Stomach (tissue), 9 donors: ENCODE measurements around the gene PEDS1. TPM values are rescaled to one million over a fixed set of nuclear protein-coding genes. Genes with fewer than 3 reads are reported as not detected.

Source experiments
- DNase-seq, 2 donors: peaks; one replicate each; pipeline versions ENCODE4 v3.0.0 to v3.0.0-alpha.2; 2013 to 2019
- H3K27ac ChIP-seq, 5 donors: fragments of 200-600 bp in 4 of 5; sonication (generic) in 4 of 5; one replicate each; pipeline ENCODE4 v1.5.1; 2013 to 2019; ENCODE audit warnings: mild to moderate bottlenecking in 1 of 5, moderate library complexity in 1 of 5
- H3K27me3 ChIP-seq, 3 donors: fragments of 200-600 bp; sonication (generic); one replicate each; pipeline ENCODE4 v1.5.1; 2017 to 2019; ENCODE audit warnings: mixed run types in 1 of 3
- H3K36me3 ChIP-seq, 4 donors: fragments of 200-600 bp; sonication (generic); 1 replicate in 3 of 4; 2 replicates in 1 of 4; pipeline ENCODE4 v1.5.1; 2016 to 2019
- H3K4me1 ChIP-seq, 4 donors: fragments of 200-600 bp; sonication (generic); one replicate each; pipeline ENCODE4 v1.5.1; 2016 to 2019
- H3K4me3 ChIP-seq, 4 donors: fragments of 200-600 bp; sonication (generic) in 3 of 4; one replicate each; pipeline ENCODE4 v1.5.1; 2016 to 2019; ENCODE audit warnings: mild to moderate bottlenecking in 1 of 4
- H3K9me3 ChIP-seq, 4 donors: fragments of 200-600 bp; sonication (generic); one replicate each; pipeline ENCODE4 v1.5.1; 2016 to 2019
- CTCF ChIP-seq, 7 experiments: fragments of 450-650 bp in 4 of 7; fragments of 200-600 bp in 3 of 7; sonication (generic) in 3 of 7; IDR thresholded peaks; one replicate each; pipeline ENCODE4 v1.5.1; 2016 to 2019; ENCODE audit warnings: antibody characterized with exemption in 7 of 7, control low read depth in 2 of 7, mild to moderate bottlenecking in 1 of 7
- EP300 ChIP-seq: sonication (generic); formaldehyde crosslinking; IDR thresholded peaks from one replicate; pipeline ENCODE4 v1.6.1; 2017; ENCODE audit warnings: antibody characterized with exemption
- POLR2A ChIP-seq, 4 donors: fragments of 450-650 bp; IDR thresholded peaks; one replicate each; pipeline ENCODE4 v1.6.1; 2016; ENCODE audit warnings: antibody characterized with exemption in 4 of 4, control low read depth in 2 of 4, mild to moderate bottlenecking in 1 of 4, moderate library complexity in 1 of 4
- POLR2AphosphoS5 ChIP-seq, 3 donors: sonication (generic); formaldehyde crosslinking; IDR thresholded peaks; one replicate each; pipeline ENCODE4 v1.6.1; 2016; ENCODE audit warnings: antibody characterized with exemption in 3 of 3
- WGBS, 5 donors: extraction: QIAGEN DNeasy Blood & Tissue Kit in 3 of 5; methylation state at CpG; one replicate each; pipeline versions ENCODE4 v1.1.5 to v1.1.7; 2013 to 2018; 5-methylcytosine and 5-hydroxymethylcytosine counted together
- intact Hi-C: fragments of 100-400 bp; cut with DNase I; formaldehyde crosslinking; loops from one replicate; pipeline ENCODE4 v1.15.1; 2023; ENCODE audit warnings: low total_unique reads
- polyA plus RNA-seq, 3 donors: library from polyadenylated mRNA; stranded (reverse); fragments of 200-250 nt; gene quantifications; one replicate each; pipeline ENCODE4 v1.2.3, GENCODE V29; 2013
- total RNA-seq, 5 donors: library from RNA; depleted of rRNA; stranded (reverse); fragments of >200 nt; gene quantifications; one replicate each; pipeline versions ENCODE4 v1.1.0 to v1.2.3, GENCODE V29; 2014 to 2016
- donor health status: healthy with polysubstance abuse.
- donor health status: Bipolar disorder and iron deficiency.
- donor health status: healthy.

The PEDS1 gene
- total and polyA plus RNA-seq, 8 donors, result 1.8 to 79.4 (median 17.5) TPM

DNA sequence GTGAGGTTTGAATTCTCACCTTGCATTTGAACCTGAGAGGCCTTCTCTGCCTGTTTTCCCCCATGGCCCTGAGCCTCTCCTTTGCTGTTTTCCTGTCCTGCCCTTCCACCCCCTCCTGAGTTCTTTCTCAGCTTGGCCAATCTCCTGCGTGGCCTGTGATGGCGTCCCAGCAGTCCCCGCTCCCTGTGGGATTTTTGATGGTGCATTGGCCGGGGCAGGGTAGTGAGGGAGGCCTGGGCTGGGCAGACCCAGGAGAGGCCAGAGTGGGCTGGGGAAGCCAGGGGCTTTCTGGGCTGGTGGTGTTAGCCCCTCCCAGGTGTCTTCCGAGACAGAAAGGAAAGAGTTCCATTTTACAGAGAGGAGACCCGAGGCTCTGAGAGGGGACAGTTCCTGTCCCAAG lies 43.4 kb upstream of the PEDS1 start:
- Histone ChIP-seq H3K27me3 (no peaks in the 10 kb centered on the region), H3K9me3 (peaks cover 0 to 4% (median 2%) of the 10 kb centered on the region in 4 donors), H3K27ac (peak overlapping the region in 2 of 5 donors; percentile 46 to 53), H3K36me3 (peaks cover 10 to 31% (median 18%) of the 10 kb centered on the region in 4 donors), H3K4me1 (peaks cover 14 to 46% (median 27%) of the 10 kb centered on the region in 4 donors), H3K4me3 (no peak overlapping the region)
- no peak for TF ChIP-seq POLR2A (IDR thresholded peaks at IDR 0.05)
- TF ChIP-seq CTCF (IDR thresholded peaks at IDR 0.05), result no peak
- TF ChIP-seq EP300, result no peak
- no peak for TF ChIP-seq POLR2AphosphoS5 (IDR thresholded peaks at IDR 0.05)
- DNase-seq, result no peak
- intact Hi-C loops, result no loop called here
- WGBS, 5 donors, result 86 to 96% (median 93%) methylated on average over 6 of the region's 6 CpGs

GRCh38 chr20:50196248-50196647 lies 42.7 kb upstream of the PEDS1 start:
- Histone ChIP-seq H3K4me1 (peaks cover 14 to 46% (median 27%) of the 10 kb centered on the region in 4 donors), H3K9me3 (peaks cover 0 to 4% (median 2%) of the 10 kb centered on the region in 4 donors), H3K36me3 (peaks cover 10 to 31% (median 18%) of the 10 kb centered on the region in 4 donors), H3K4me3 (no peak overlapping the region), H3K27ac (peak overlapping the region in 2 of 5 donors; percentile 53 to 98), H3K27me3 (no peaks in the 10 kb centered on the region)
- peak in 1 of 3 donors; percentile 7 for TF ChIP-seq POLR2AphosphoS5 (IDR thresholded peaks at IDR 0.05)
- no peak for TF ChIP-seq POLR2A (IDR thresholded peaks at IDR 0.05)
- DNase-seq, result no peak
- intact Hi-C loops, result no loop called here
- WGBS, 5 donors, result 82 to 95% (median 88%) methylated on average over 4 of the region's 4 CpGs

DNA sequence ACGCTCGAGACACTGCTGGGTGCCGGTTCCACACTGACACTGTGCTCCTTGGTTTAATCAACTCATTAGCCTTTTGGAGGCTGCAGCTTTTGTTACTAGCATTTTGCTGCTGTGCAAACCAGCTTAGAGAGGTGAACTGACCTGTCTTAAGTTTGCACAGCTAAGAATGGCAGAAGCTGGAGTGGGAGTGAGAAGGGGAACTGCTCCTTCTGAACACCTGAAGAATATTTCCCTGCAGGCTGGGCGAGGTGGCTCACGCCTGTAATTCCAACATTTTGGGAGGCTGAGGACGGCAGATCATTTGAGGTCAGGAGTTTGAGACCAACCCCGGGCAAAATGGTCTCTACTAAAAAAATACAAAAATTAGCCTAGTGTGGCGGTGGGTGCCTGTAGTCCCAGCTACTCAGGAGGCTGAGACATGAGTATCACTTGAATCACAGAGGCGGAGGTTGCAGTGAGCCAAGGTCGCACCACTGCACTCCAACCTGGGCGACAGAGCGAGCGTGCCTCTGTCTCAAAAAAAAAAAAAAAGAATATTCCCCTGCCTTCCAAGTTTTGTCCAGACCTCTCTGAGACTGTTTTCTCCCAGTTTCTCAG lies 42.1 kb upstream of the PEDS1 start:
- intact Hi-C loops, result no loop called here
- Histone ChIP-seq H3K27ac (peak overlapping the region in 4 of 5 donors; percentile 98 to 99 (median 99)), H3K36me3 (peaks cover 10 to 31% (median 18%) of the 10 kb centered on the region in 4 donors), H3K9me3 (peaks cover 0 to 4% (median 2%) of the 10 kb centered on the region in 4 donors), H3K27me3 (no peaks in the 10 kb centered on the region), H3K4me1 (peaks cover 14 to 46% (median 27%) of the 10 kb centered on the region in 4 donors), H3K4me3 (peak overlapping the region in 1 of 4 donors; percentile 90)
- TF ChIP-seq POLR2AphosphoS5 (IDR thresholded peaks at IDR 0.05) (peak in 1 of 3 donors; percentile 1), POLR2A (IDR thresholded peaks at IDR 0.05) (no peak)
- DNase-seq, result no peak
- WGBS, 5 donors, result 77 to 86% (median 81%) methylated on average over 13 of the region's 13 CpGs

- intact Hi-C loops, result no loop called here
- H3K4me3 ChIP-seq, result peak overlapping the region; percentile 90 to 97 (median 92)
Observed at GRCh38 chr20:50194831-50195523, 41.5 kb upstream of the PEDS1 start.

DNA sequence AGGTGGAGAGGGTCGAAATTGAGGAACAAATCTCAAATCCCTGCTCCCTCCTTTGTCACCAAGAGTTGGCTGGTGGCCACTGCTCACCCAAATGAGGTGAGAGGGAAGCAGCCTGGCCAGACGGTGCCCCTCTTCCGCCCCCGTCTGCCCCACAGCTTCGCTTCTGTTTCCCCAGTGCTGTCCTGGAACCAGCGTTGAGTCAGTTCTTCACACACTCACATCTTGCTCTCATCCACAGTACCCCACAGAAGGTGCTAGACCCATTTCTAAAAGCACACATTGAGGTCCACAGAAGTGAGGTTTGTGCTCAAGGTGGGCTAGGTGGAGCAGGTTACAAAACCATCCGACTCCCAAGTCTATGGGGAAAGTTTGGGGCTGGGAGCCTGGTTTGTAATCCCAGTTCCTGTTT lies 40.9 kb upstream of the PEDS1 start:
- DNase-seq, result no peak
- H3K4me3 ChIP-seq, result peak overlapping the region; percentile 90 to 97 (median 92)
- intact Hi-C loops, result no loop called here
- peaks cover 10 to 31% (median 17%) of the 10 kb centered on the region in 4 donors for H3K36me3 ChIP-seq
- no peaks in the 10 kb centered on the region for H3K27me3 ChIP-seq
- TF ChIP-seq POLR2AphosphoS5 (IDR thresholded peaks at IDR 0.05), result peak in 1 of 3 donors; percentile 53
- no peak for TF ChIP-seq POLR2A (IDR thresholded peaks at IDR 0.05)
- H3K4me1 ChIP-seq, result peaks cover 18 to 54% (median 35%) of the 10 kb centered on the region in 4 donors
- 65 to 83% (median 71%) methylated on average over 7 of the region's 7 CpGs for WGBS, 5 donors
- peak overlapping the region in 4 of 5 donors; percentile 98 to 99 (median 99) for H3K27ac ChIP-seq
- peaks cover 0 to under 1% (median 0%) of the 10 kb centered on the region in 4 donors for H3K9me3 ChIP-seq

More at GRCh38 chr20:50194831-50195523, 41.5 kb upstream of the PEDS1 start:
- H3K9me3 ChIP-seq, result peaks cover 0 to 4% (median 2%) of the 10 kb centered on the region in 4 donors
- 72 to 81% (median 74%) methylated on average over 8 of the region's 8 CpGs for WGBS, 5 donors
- H3K36me3 ChIP-seq, result peaks cover 10 to 31% (median 18%) of the 10 kb centered on the region in 4 donors
- H3K4me1 ChIP-seq, result peaks cover 17 to 49% (median 31%) of the 10 kb centered on the region in 4 donors
- peak overlapping the region in 4 of 5 donors; percentile 98 to 99 (median 99) for H3K27ac ChIP-seq
- peak in 2 of 3 donors; percentile 6 to 39 for TF ChIP-seq POLR2AphosphoS5 (IDR thresholded peaks at IDR 0.05)
- TF ChIP-seq EP300, result no peak
- no peak for DNase-seq
- no peaks in the 10 kb centered on the region for H3K27me3 ChIP-seq

DNA sequence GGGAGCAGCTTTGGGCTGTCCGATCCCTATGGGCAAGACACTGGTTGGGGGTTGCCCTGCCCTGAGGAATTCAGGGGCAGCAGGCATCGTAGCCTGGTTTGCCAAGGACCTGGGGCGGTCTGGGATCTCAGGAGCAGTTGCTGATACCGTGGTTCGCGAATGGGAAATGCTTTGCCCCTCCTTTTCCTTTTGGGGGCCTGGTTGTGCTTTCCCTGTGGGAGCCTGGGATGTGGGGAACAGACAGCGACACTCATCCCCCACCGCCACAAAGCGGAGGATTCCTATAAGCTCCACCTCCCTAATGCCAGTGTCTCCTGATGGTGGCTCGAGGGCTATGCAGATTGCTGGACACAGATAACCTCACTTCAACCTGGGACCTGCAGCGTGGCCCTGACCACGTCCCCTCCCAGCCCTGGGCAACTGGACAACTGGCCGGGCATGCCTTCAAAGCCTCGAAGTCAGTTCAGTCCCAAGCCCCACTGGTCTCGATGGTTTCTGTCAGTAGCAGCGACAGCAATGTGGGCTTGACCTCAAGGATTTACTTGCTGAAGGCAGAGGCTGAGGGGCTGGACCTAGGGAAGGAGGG lies 40.4 kb upstream of the PEDS1 start:
- Histone ChIP-seq H3K27me3 (no peaks in the 10 kb centered on the region), H3K27ac (peak overlapping the region; percentile 73 to 99 (median 99)), H3K36me3 (peaks cover 9 to 31% (median 15%) of the 10 kb centered on the region in 4 donors), H3K9me3 (no peaks in the 10 kb centered on the region), H3K4me3 (peak overlapping the region; percentile 90 to 97 (median 92)), H3K4me1 (peaks cover 18 to 59% (median 35%) of the 10 kb centered on the region in 4 donors)
- no peak for DNase-seq
- TF ChIP-seq CTCF (IDR thresholded peaks at IDR 0.05) (no peak), POLR2AphosphoS5 (IDR thresholded peaks at IDR 0.05) (no peak), POLR2A (IDR thresholded peaks at IDR 0.05) (no peak), EP300 (no peak)
- 50 to 68% (median 59%) methylated on average over 14 to 16 of the region's 16 CpGs for WGBS, 5 donors
- intact Hi-C loops, result no loop called here
